Measurements from ENCODE around the gene CNOT8.

- TF ChIP-seq CHD2 (IDR thresholded peaks at IDR 0.05; ENCODE audit: low read length, partially characterized antibody) (no peak), JUND (IDR thresholded peaks at IDR 0.05) (no peak), SIN3A (IDR thresholded peaks at IDR 0.05; ENCODE audit: borderline replicate concordance, low read depth, low read length) (no peak), CTCF (IDR thresholded peaks at IDR 0.05) (no peak), YY1 (IDR thresholded peaks at IDR 0.05; ENCODE audit: low read depth) (no peak), MEF2A (IDR thresholded peaks at IDR 0.05; ENCODE audit: borderline replicate concordance, low read depth) (no peak), RCOR1 (IDR thresholded peaks at IDR 0.05; ENCODE audit: low read length) (no peak), REST (IDR thresholded peaks at IDR 0.05; ENCODE audit: low read depth, low read length) (no peak), MXI1 (IDR thresholded peaks at IDR 0.05; ENCODE audit: low read depth, low read length) (no peak), NFIC (IDR thresholded peaks at IDR 0.05; ENCODE audit: borderline replicate concordance) (no peak)
Observed at GRCh38 chr5:154893381-154893780, 35.0 kb downstream of the CNOT8 start.
